H9 (cell line): ENCODE data around the gene MBNL1. TPM values are rescaled to one million over a fixed set of nuclear protein-coding genes. Genes with fewer than 3 reads are reported as not detected.
A peak's percentile ranks its signal among the peaks of the same experiment; 100 is the strongest.

Source experiments
- DNase-seq: peaks from one replicate; pipeline ENCODE4 v3.0.0-alpha.2; 2017
- H2AFZ ChIP-seq: one replicate; pipeline ENCODE4 v1.6.1; 2013; ENCODE audit warnings: mild to moderate bottlenecking, low read length, control low read depth, moderate library complexity
- H2AK5ac ChIP-seq: 2 replicates; pipeline ENCODE4 v1.6.1; 2013; ENCODE audit warnings: low read length, control low read depth, mixed read lengths; ENCODE audit not compliant: insufficient read length
- H2BK120ac ChIP-seq: one replicate; pipeline ENCODE4 v1.6.1; 2013; ENCODE audit warnings: low read depth, mild to moderate bottlenecking, low read length, control low read depth, inconsistent platforms; ENCODE audit not compliant: poor library complexity, severe bottlenecking
- H2BK12ac ChIP-seq: 2 replicates; pipeline ENCODE4 v1.6.1; 2013; ENCODE audit warnings: low read length, control low read depth, mixed read lengths, low read depth; ENCODE audit not compliant: insufficient read length
- H2BK15ac ChIP-seq: 2 replicates; pipeline ENCODE4 v1.6.1; 2013; ENCODE audit warnings: low read depth, low read length, control low read depth
- H2BK20ac ChIP-seq: one replicate; pipeline ENCODE4 v1.6.1; 2013; ENCODE audit warnings: low read depth, mild to moderate bottlenecking, low read length, control low read depth, inconsistent platforms; ENCODE audit not compliant: poor library complexity, severe bottlenecking
- H2BK5ac ChIP-seq: 2 replicates; pipeline ENCODE4 v1.6.1; 2013; ENCODE audit warnings: low read length, control low read depth, mixed read lengths; ENCODE audit not compliant: insufficient read length
- H3K14ac ChIP-seq: 2 replicates; pipeline ENCODE4 v1.6.1; 2013; ENCODE audit warnings: low read length, control low read depth; ENCODE audit not compliant: insufficient read depth
- H3K18ac ChIP-seq: 2 replicates; pipeline ENCODE4 v1.6.1; 2013; ENCODE audit warnings: low read depth, mild to moderate bottlenecking, mixed read lengths, low read length, control low read depth; ENCODE audit not compliant: insufficient read length
- H3K23ac ChIP-seq: 2 replicates; pipeline ENCODE4 v1.6.1; 2013; ENCODE audit warnings: low read length, control low read depth, mixed read lengths, low read depth; ENCODE audit not compliant: insufficient read length
- H3K23me2 ChIP-seq: 2 replicates; pipeline ENCODE4 v1.6.1; 2013; ENCODE audit warnings: low read depth, mild to moderate bottlenecking, mixed read lengths, low read length, control low read depth; ENCODE audit not compliant: insufficient read length, poor library complexity, severe bottlenecking
- H3K27ac ChIP-seq: 2 replicates; pipeline ENCODE4 v1.5.1; 2013; ENCODE audit warnings: low read length, control low read depth, mixed read lengths, low read depth; ENCODE audit not compliant: insufficient read length
- H3K27me3 ChIP-seq: 2 replicates; pipeline ENCODE4 v1.6.1; 2013; ENCODE audit warnings: low read length, control low read depth, inconsistent platforms; ENCODE audit not compliant: insufficient read depth
- H3K4ac ChIP-seq: 2 replicates; pipeline ENCODE4 v1.6.1; 2013; ENCODE audit warnings: low read depth, mild to moderate bottlenecking, control low read depth, inconsistent platforms, low read length, moderate library complexity
- H3K4me1 ChIP-seq: 2 replicates; pipeline ENCODE4 v1.6.1; 2013; ENCODE audit warnings: low read length, control low read depth, inconsistent platforms; ENCODE audit not compliant: insufficient read depth
- H3K4me2 ChIP-seq: 2 replicates; pipeline ENCODE4 v1.6.1; 2013; ENCODE audit warnings: low read length, control low read depth, mixed read lengths; ENCODE audit not compliant: insufficient read length, insufficient read depth
- H3K56ac ChIP-seq: 2 replicates; pipeline ENCODE4 v1.6.1; 2013; ENCODE audit warnings: low read depth, mild to moderate bottlenecking, mixed read lengths, low read length, control low read depth; ENCODE audit not compliant: insufficient read length
- H3K79me1 ChIP-seq: 2 replicates; pipeline ENCODE4 v1.6.1; 2013; ENCODE audit warnings: low read depth, mild to moderate bottlenecking, moderate library complexity, low read length, control low read depth, inconsistent platforms; ENCODE audit not compliant: insufficient read depth, poor library complexity, severe bottlenecking
- H3K79me2 ChIP-seq: 2 replicates; pipeline ENCODE4 v1.6.1; 2013; ENCODE audit warnings: low read length, control low read depth, inconsistent platforms; ENCODE audit not compliant: insufficient read depth
- H3K9ac ChIP-seq: 2 replicates; pipeline ENCODE4 v1.6.1; 2013; ENCODE audit warnings: low read length, control low read depth, mixed read lengths; ENCODE audit not compliant: insufficient read length; ENCODE audit errors: extremely low read depth
- H3K9me3 ChIP-seq: one replicate; pipeline ENCODE4 v1.6.1; 2013; ENCODE audit warnings: low read depth, low read length, inconsistent platforms; ENCODE audit not compliant: control insufficient read depth
- H3T11ph ChIP-seq: one replicate; pipeline ENCODE4 v1.6.1; 2013; ENCODE audit warnings: mild to moderate bottlenecking, low read length, control low read depth, inconsistent platforms
- H4K20me1 ChIP-seq: one replicate; pipeline ENCODE4 v1.6.1; 2013; ENCODE audit not compliant: control insufficient read depth, insufficient read length, insufficient read depth
- H4K5ac ChIP-seq: 2 replicates; pipeline ENCODE4 v1.6.1; 2013; ENCODE audit warnings: low read depth, mild to moderate bottlenecking, mixed read lengths, low read length, control low read depth; ENCODE audit not compliant: insufficient read length
- H4K8ac ChIP-seq: replicated peaks from 2 replicates; pipeline ENCODE4 v1.6.1; 2013; ENCODE audit warnings: low read length, control low read depth, mixed read lengths, low read depth; ENCODE audit not compliant: insufficient read length
- H4K91ac ChIP-seq: 2 replicates; pipeline ENCODE4 v1.6.1; 2013; ENCODE audit warnings: low read depth, mild to moderate bottlenecking, moderate library complexity, mixed read lengths, low read length, control low read depth; ENCODE audit not compliant: insufficient read length
- H3K27ac Mint-ChIP-seq, 3 experiments: 2 replicates in 2 of 3; 3 replicates in 1 of 3; pipeline ENCODE4 v1.8.0; 2020 to 2021; ENCODE audit warnings: mixed read lengths in 3 of 3, mild to moderate bottlenecking in 1 of 3, moderate library complexity in 1 of 3
- H3K27me3 Mint-ChIP-seq: 2 replicates; pipeline ENCODE4 v1.8.0; 2021; ENCODE audit warnings: low read depth, mild to moderate bottlenecking, moderate library complexity, mixed read lengths
- H3K36me3 Mint-ChIP-seq, 3 experiments: 2 replicates in 2 of 3; 3 replicates in 1 of 3; pipeline ENCODE4 v1.8.0; 2020 to 2021; ENCODE audit warnings: low read depth in 3 of 3, mixed read lengths in 3 of 3; ENCODE audit not compliant: insufficient read depth in 1 of 3
- H3K4me1 Mint-ChIP-seq, 2 experiments: 2 replicates each; pipeline ENCODE4 v1.8.0; 2020; ENCODE audit warnings: mixed read lengths in 2 of 2
- H3K4me3 Mint-ChIP-seq, 2 experiments: 2 replicates in 1 of 2; 3 replicates in 1 of 2; pipeline ENCODE4 v1.8.0; 2020 to 2021; ENCODE audit warnings: mild to moderate bottlenecking in 2 of 2, mixed read lengths in 2 of 2, moderate library complexity in 1 of 2
- H3K9me3 Mint-ChIP-seq, 2 experiments: 2 replicates in 1 of 2; 3 replicates in 1 of 2; pipeline ENCODE4 v1.8.0; 2020; ENCODE audit warnings: mild to moderate bottlenecking in 2 of 2, mixed read lengths in 2 of 2, moderate library complexity in 1 of 2
- CTCF ChIP-seq: fragments of 200-600 bp; sonication (generic); conservative IDR thresholded peaks from 3 replicates; pipeline ENCODE4 v1.8.0; 2021; ENCODE audit warnings: antibody characterized with exemption, mild to moderate bottlenecking
- WGBS: extraction: QIAGEN DNeasy Blood & Tissue Kit; methylation state at CpG from one replicate; pipeline ENCODE4 v1.1.7; 2013; ENCODE audit warnings: missing lambda C conversion rate, low lambda C conversion rate, mixed read lengths; ENCODE audit not compliant: insufficient read length; ENCODE audit errors: extremely low coverage; 5-methylcytosine and 5-hydroxymethylcytosine counted together
- total RNA-seq: library from RNA; stranded (reverse); gene quantifications from 2 replicates; pipeline ENCODE4 v1.2.1, GENCODE V29; 2021

The MBNL1 gene
- total RNA-seq, 1 experiment from 2014 or later, result 14.9 TPM

GRCh38 chr3:152222327-152222726, 46.4 kb upstream of the MBNL1 start:
- no peak overlapping the region for H3K56ac ChIP-seq
- Mint-ChIP-seq H3K4me1 (no peaks in the 10 kb centered on the region), H3K27ac (peak overlapping the region in 1 of 3 experiments; percentile 93; a peak in 2 of 7 replicates), H3K27me3 (no peaks in the 10 kb centered on the region), H3K4me3 (no peak overlapping the region), H3K36me3 (peaks cover 0 to 3% (median 0%) of the 10 kb centered on the region in 3 experiments; a peak in 1 of 7 replicates), H3K9me3 (peaks cover 2 to 4% of the 10 kb centered on the region in 2 experiments; a peak in 3 of 5 replicates)
- no CpG with 5 or more reads among the region's 2 CpGs for WGBS
- no peak overlapping the region for H2AFZ ChIP-seq
- H3K4me2 ChIP-seq, result no peak overlapping the region
- no peak overlapping the region for H2BK12ac ChIP-seq
- H2AK5ac ChIP-seq, result no peak overlapping the region
- H3K14ac ChIP-seq, result no peak overlapping the region
- no peak overlapping the region for H3K4ac ChIP-seq
- no peak overlapping the region for H3K23ac ChIP-seq
- no peak for DNase-seq
- no peak overlapping the region for H2BK120ac ChIP-seq
- no peak overlapping the region for H3K9ac ChIP-seq
- H3K9me3 ChIP-seq, result no peaks in the 10 kb centered on the region
- H3K79me1 ChIP-seq, result no peaks in the 10 kb centered on the region
- no peak overlapping the region for H4K5ac ChIP-seq
- no peaks in the 10 kb centered on the region for H4K20me1 ChIP-seq
- no peak overlapping the region for H3T11ph ChIP-seq
- H3K27ac ChIP-seq, result no peak overlapping the region
- no peaks in the 10 kb centered on the region for H3K27me3 ChIP-seq
- no peak overlapping the region for H4K8ac ChIP-seq
- no peaks in the 10 kb centered on the region for H3K4me1 ChIP-seq
- no peak overlapping the region for H2BK20ac ChIP-seq
- no peak overlapping the region for H2BK15ac ChIP-seq
- no peak overlapping the region for H2BK5ac ChIP-seq
- no peaks in the 10 kb centered on the region for H3K23me2 ChIP-seq
- TF ChIP-seq CTCF, result no peak
- H3K79me2 ChIP-seq, result no peaks in the 10 kb centered on the region
- no peak overlapping the region for H4K91ac ChIP-seq
- no peak overlapping the region for H3K18ac ChIP-seq
